ENCODE data around the gene ITGA8. TPM values are rescaled to one million over a fixed set of nuclear protein-coding genes. Genes with fewer than 3 reads are reported as not detected.

Gene ITGA8
- total RNA-seq, 1 donor from 2014 or later, result 9.4 TPM

DNA sequence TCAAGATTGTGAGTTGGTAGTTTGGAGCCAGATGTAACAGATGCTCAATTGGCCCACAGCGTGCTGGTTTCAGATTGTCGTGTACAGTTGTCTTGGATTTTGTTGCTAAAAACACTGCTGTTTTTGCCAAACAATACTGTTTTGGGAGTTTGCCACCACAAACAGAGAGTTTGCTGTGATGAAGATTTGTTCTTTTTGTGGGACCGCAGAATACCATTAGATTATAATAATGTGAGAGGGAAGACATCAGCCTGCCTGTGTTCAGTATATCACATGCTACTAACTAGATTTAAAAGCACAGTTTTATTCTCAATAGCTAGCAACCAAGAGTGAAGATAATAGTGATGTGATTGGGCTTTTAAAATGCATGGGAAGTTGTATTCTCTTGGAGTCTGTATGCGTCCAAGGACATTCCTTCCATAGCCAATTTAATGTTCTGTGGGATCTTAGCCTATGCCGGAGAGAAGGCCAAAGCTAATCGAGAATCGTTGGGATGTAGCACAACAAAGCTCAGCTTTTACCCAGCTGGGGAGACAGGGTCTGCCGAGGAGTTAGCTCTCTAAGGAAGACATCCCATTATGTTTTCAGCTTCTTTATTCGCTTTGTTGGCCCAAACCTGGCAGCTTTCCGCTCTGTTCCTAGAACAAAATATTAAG is 18.7 kb upstream of the ITGA8 start:
- H3K27ac ChIP-seq (ENCODE audit: low read depth, low read length), result peak overlapping the region; percentile 19

DNA sequence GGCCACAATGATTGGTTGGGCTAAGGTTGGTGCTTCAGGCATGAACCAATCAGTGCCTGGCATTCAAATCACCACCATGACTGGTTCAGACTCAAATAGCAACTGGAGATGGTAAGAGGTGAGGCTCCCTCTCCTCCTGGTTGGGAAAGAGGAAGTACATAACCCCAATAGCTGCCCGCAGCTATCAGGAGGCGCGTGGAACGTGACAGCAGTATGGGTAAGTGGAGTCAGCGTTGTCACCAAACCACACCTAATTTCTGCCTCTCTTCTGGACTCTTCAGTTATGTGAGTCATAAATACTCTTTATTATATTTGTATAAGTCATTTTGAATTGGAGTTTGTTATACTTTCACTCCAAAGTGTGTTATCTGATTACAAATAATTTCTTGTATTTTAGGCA is 17.9 kb upstream of the ITGA8 start:
- peaks cover 2 to 4% (median 3%) of the 10 kb centered on the region in 3 donors for H3K4me1 ChIP-seq (ENCODE audit: control insufficient read depth in 3 of 3, insufficient read depth in 3 of 3, low read length in 3 of 3)
- no peaks in the 10 kb centered on the region for H3K9me3 ChIP-seq (ENCODE audit: control insufficient read depth in 3 of 3, low read length in 3 of 3)
- H3K27me3 ChIP-seq (ENCODE audit: control insufficient read depth in 3 of 3, insufficient read depth in 3 of 3, low read length in 3 of 3), result peaks cover 0 to 9% (median 7%) of the 10 kb centered on the region in 3 donors
- H3K9ac ChIP-seq (ENCODE audit: low read depth in 1 of 3, low read length in 3 of 3), result no peak overlapping the region
- peak overlapping the region; percentile 44 for H3K27ac ChIP-seq (ENCODE audit: low read depth, low read length)
- no peaks in the 10 kb centered on the region for H3K36me3 ChIP-seq (ENCODE audit: control insufficient read depth in 3 of 3, insufficient read depth in 3 of 3, low read length in 3 of 3)
- H3K4me3 ChIP-seq (ENCODE audit: low read length in 3 of 3), result no peak overlapping the region

More for the DNA sequence above, 18.7 kb upstream of the ITGA8 start:
- Histone ChIP-seq H3K4me3 (ENCODE audit: low read length in 3 of 3) (peak overlapping the region in 1 of 3 donors; percentile 7), H3K36me3 (ENCODE audit: control insufficient read depth in 3 of 3, insufficient read depth in 3 of 3, low read length in 3 of 3) (no peaks in the 10 kb centered on the region), H3K9ac (ENCODE audit: low read depth in 1 of 3, low read length in 3 of 3) (no peak overlapping the region), H3K4me1 (ENCODE audit: control insufficient read depth in 3 of 3, insufficient read depth in 3 of 3, low read length in 3 of 3) (peaks cover 2 to 4% (median 3%) of the 10 kb centered on the region in 3 donors), H3K27me3 (ENCODE audit: control insufficient read depth in 3 of 3, insufficient read depth in 3 of 3, low read length in 3 of 3) (peaks cover 0 to 9% (median 7%) of the 10 kb centered on the region in 3 donors), H3K9me3 (ENCODE audit: control insufficient read depth in 3 of 3, low read length in 3 of 3) (no peaks in the 10 kb centered on the region)

- no peak overlapping the region for H3K9ac ChIP-seq (ENCODE audit: low read depth in 1 of 3, low read length in 3 of 3)
- no peaks in the 10 kb centered on the region for H3K9me3 ChIP-seq (ENCODE audit: control insufficient read depth in 3 of 3, low read length in 3 of 3)
- H3K27ac ChIP-seq (ENCODE audit: low read depth, low read length), result no peak overlapping the region
- peaks cover 2 to 4% (median 3%) of the 10 kb centered on the region in 3 donors for H3K4me1 ChIP-seq (ENCODE audit: control insufficient read depth in 3 of 3, insufficient read depth in 3 of 3, low read length in 3 of 3)
- H3K27me3 ChIP-seq (ENCODE audit: control insufficient read depth in 3 of 3, insufficient read depth in 3 of 3, low read length in 3 of 3), result peaks cover 0 to 9% (median 7%) of the 10 kb centered on the region in 3 donors
- H3K4me3 ChIP-seq (ENCODE audit: low read length in 3 of 3), result no peak overlapping the region
- no peaks in the 10 kb centered on the region for H3K36me3 ChIP-seq (ENCODE audit: control insufficient read depth in 3 of 3, insufficient read depth in 3 of 3, low read length in 3 of 3)
These were observed 16.0 kb upstream of the ITGA8 start for GRCh38 chr10:15735763-15736162.

DNA sequence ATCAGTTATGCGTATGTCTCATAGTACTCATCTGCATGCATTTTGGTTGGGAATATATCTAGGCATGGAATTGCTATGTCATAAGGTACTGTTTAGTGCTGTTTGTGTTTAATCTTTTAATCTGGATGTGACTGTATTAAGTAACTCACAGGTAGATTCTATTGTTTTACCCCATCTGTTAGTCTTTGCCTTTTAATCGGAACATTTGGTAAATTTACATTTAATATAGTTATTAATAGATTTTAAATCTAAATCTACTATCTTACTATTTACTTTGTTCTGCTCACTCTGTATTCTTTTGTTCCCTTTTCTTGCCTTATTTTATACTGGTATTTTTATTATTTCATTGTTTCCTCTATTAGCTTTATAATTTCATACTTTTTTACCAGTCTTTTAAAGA is 10.6 kb upstream of the ITGA8 start:
- Histone ChIP-seq H3K4me3 (ENCODE audit: low read length in 3 of 3) (no peak overlapping the region), H3K9ac (ENCODE audit: low read depth in 1 of 3, low read length in 3 of 3) (no peak overlapping the region), H3K27me3 (ENCODE audit: control insufficient read depth in 3 of 3, insufficient read depth in 3 of 3, low read length in 3 of 3) (no peaks in the 10 kb centered on the region), H3K36me3 (ENCODE audit: control insufficient read depth in 3 of 3, insufficient read depth in 3 of 3, low read length in 3 of 3) (no peaks in the 10 kb centered on the region), H3K9me3 (ENCODE audit: control insufficient read depth in 3 of 3, low read length in 3 of 3) (no peaks in the 10 kb centered on the region), H3K27ac (ENCODE audit: low read depth, low read length) (no peak overlapping the region), H3K4me1 (ENCODE audit: control insufficient read depth in 3 of 3, insufficient read depth in 3 of 3, low read length in 3 of 3) (no peaks in the 10 kb centered on the region)

- H3K9me3 ChIP-seq (ENCODE audit: control insufficient read depth in 3 of 3, low read length in 3 of 3), result no peaks in the 10 kb centered on the region
- H3K27ac ChIP-seq (ENCODE audit: low read depth, low read length), result no peak overlapping the region
- H3K9ac ChIP-seq (ENCODE audit: low read depth in 1 of 3, low read length in 3 of 3), result no peak overlapping the region
These were observed 10.2 kb upstream of the ITGA8 start for GRCh38 chr10:15729890-15730289.

GRCh38 chr10:15726042-15726441 is 6.3 kb upstream of the ITGA8 start:
- H3K4me3 ChIP-seq (ENCODE audit: low read length in 3 of 3), result no peak overlapping the region
- H3K4me1 ChIP-seq (ENCODE audit: control insufficient read depth in 3 of 3, insufficient read depth in 3 of 3, low read length in 3 of 3), result no peaks in the 10 kb centered on the region
- H3K27ac ChIP-seq (ENCODE audit: low read depth, low read length), result no peak overlapping the region
- no peaks in the 10 kb centered on the region for H3K9me3 ChIP-seq (ENCODE audit: control insufficient read depth in 3 of 3, low read length in 3 of 3)
- H3K27me3 ChIP-seq (ENCODE audit: control insufficient read depth in 3 of 3, insufficient read depth in 3 of 3, low read length in 3 of 3), result peaks cover 0 to 2% (median 0%) of the 10 kb centered on the region in 3 donors
- no peak overlapping the region for H3K9ac ChIP-seq (ENCODE audit: low read depth in 1 of 3, low read length in 3 of 3)
- H3K36me3 ChIP-seq (ENCODE audit: control insufficient read depth in 3 of 3, insufficient read depth in 3 of 3, low read length in 3 of 3), result no peaks in the 10 kb centered on the region

More at GRCh38 chr10:15729890-15730289, 10.2 kb upstream of the ITGA8 start:
- no peaks in the 10 kb centered on the region for H3K36me3 ChIP-seq (ENCODE audit: control insufficient read depth in 3 of 3, insufficient read depth in 3 of 3, low read length in 3 of 3)
- H3K27me3 ChIP-seq (ENCODE audit: control insufficient read depth in 3 of 3, insufficient read depth in 3 of 3, low read length in 3 of 3), result no peaks in the 10 kb centered on the region
- H3K4me1 ChIP-seq (ENCODE audit: control insufficient read depth in 3 of 3, insufficient read depth in 3 of 3, low read length in 3 of 3), result no peaks in the 10 kb centered on the region
- H3K4me3 ChIP-seq (ENCODE audit: low read length in 3 of 3), result no peak overlapping the region

GRCh38 chr10:15725603-15726002 is 5.9 kb upstream of the ITGA8 start:
- no peak overlapping the region for H3K27ac ChIP-seq (ENCODE audit: low read depth, low read length)
- peaks cover 0 to 4% (median 0%) of the 10 kb centered on the region in 3 donors for H3K27me3 ChIP-seq (ENCODE audit: control insufficient read depth in 3 of 3, insufficient read depth in 3 of 3, low read length in 3 of 3)
- H3K9me3 ChIP-seq (ENCODE audit: control insufficient read depth in 3 of 3, low read length in 3 of 3), result no peaks in the 10 kb centered on the region
- no peak overlapping the region for H3K4me3 ChIP-seq (ENCODE audit: low read length in 3 of 3)
- H3K9ac ChIP-seq (ENCODE audit: low read depth in 1 of 3, low read length in 3 of 3), result no peak overlapping the region
- H3K4me1 ChIP-seq (ENCODE audit: control insufficient read depth in 3 of 3, insufficient read depth in 3 of 3, low read length in 3 of 3), result no peaks in the 10 kb centered on the region
- no peaks in the 10 kb centered on the region for H3K36me3 ChIP-seq (ENCODE audit: control insufficient read depth in 3 of 3, insufficient read depth in 3 of 3, low read length in 3 of 3)

GRCh38 chr10:15724683-15725082 is 5.0 kb upstream of the ITGA8 start:
- Histone ChIP-seq H3K36me3 (ENCODE audit: control insufficient read depth in 3 of 3, insufficient read depth in 3 of 3, low read length in 3 of 3) (no peaks in the 10 kb centered on the region), H3K9ac (ENCODE audit: low read depth in 1 of 3, low read length in 3 of 3) (no peak overlapping the region), H3K27ac (ENCODE audit: low read depth, low read length) (no peak overlapping the region), H3K9me3 (ENCODE audit: control insufficient read depth in 3 of 3, low read length in 3 of 3) (no peaks in the 10 kb centered on the region), H3K4me1 (ENCODE audit: control insufficient read depth in 3 of 3, insufficient read depth in 3 of 3, low read length in 3 of 3) (no peaks in the 10 kb centered on the region), H3K4me3 (ENCODE audit: low read length in 3 of 3) (no peak overlapping the region), H3K27me3 (ENCODE audit: control insufficient read depth in 3 of 3, insufficient read depth in 3 of 3, low read length in 3 of 3) (peaks cover 2 to 4% (median 3%) of the 10 kb centered on the region in 3 donors)

- H3K27ac ChIP-seq (ENCODE audit: low read depth, low read length), result no peak overlapping the region
These were observed 4.1 kb upstream of the ITGA8 start for GRCh38 chr10:15723803-15724202.

DNA sequence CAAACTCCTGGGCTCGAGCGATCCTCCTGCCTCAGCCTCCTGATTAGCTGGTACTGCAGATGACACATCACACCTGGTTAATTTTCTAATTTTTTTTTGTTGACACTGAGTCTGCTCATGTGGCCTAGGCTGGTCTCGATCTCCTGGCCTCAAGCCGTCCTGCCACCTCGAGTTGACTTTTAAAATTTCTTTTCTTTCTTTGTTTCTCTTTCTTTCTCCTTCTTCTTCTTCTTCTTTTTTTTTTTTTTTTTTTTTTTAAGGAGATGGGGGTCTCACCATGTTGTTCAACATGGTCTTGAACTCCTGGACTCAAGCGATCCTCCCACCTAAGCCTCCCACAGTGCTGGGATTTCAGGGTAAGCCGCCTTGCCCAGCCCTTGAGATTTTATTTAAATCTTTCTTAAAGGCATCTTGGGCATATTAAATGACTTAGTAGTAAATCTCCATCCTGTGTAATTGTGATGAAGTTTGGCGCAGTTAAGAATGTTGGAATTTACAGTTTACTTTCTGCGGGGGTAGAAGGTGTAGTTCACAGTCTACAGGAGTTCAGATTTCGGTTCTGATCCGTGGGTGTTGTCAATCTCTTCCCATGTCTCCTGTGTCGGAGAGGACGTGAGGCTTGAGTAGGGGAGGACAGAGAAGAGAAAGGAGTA is 1.0 kb upstream of the ITGA8 start:
- Histone ChIP-seq H3K36me3 (ENCODE audit: control insufficient read depth in 3 of 3, insufficient read depth in 3 of 3, low read length in 3 of 3) (no peaks in the 10 kb centered on the region), H3K4me1 (ENCODE audit: control insufficient read depth in 3 of 3, insufficient read depth in 3 of 3, low read length in 3 of 3) (peaks cover 0 to 3% (median 0%) of the 10 kb centered on the region in 3 donors), H3K9me3 (ENCODE audit: control insufficient read depth in 3 of 3, low read length in 3 of 3) (no peaks in the 10 kb centered on the region), H3K27me3 (ENCODE audit: control insufficient read depth in 3 of 3, insufficient read depth in 3 of 3, low read length in 3 of 3) (peaks cover 11 to 18% (median 17%) of the 10 kb centered on the region in 3 donors), H3K4me3 (ENCODE audit: low read length in 3 of 3) (no peak overlapping the region), H3K9ac (ENCODE audit: low read depth in 1 of 3, low read length in 3 of 3) (no peak overlapping the region), H3K27ac (ENCODE audit: low read depth, low read length) (no peak overlapping the region)

More at GRCh38 chr10:15723803-15724202, 4.1 kb upstream of the ITGA8 start:
- Histone ChIP-seq H3K4me3 (ENCODE audit: low read length in 3 of 3) (no peak overlapping the region), H3K9me3 (ENCODE audit: control insufficient read depth in 3 of 3, low read length in 3 of 3) (no peaks in the 10 kb centered on the region), H3K27me3 (ENCODE audit: control insufficient read depth in 3 of 3, insufficient read depth in 3 of 3, low read length in 3 of 3) (peaks cover 8 to 11% (median 10%) of the 10 kb centered on the region in 3 donors), H3K4me1 (ENCODE audit: control insufficient read depth in 3 of 3, insufficient read depth in 3 of 3, low read length in 3 of 3) (peaks cover 0 to 3% (median 0%) of the 10 kb centered on the region in 3 donors), H3K36me3 (ENCODE audit: control insufficient read depth in 3 of 3, insufficient read depth in 3 of 3, low read length in 3 of 3) (no peaks in the 10 kb centered on the region), H3K9ac (ENCODE audit: low read depth in 1 of 3, low read length in 3 of 3) (no peak overlapping the region)
